Measurements from ENCODE around the gene WRAP53.

DNA sequence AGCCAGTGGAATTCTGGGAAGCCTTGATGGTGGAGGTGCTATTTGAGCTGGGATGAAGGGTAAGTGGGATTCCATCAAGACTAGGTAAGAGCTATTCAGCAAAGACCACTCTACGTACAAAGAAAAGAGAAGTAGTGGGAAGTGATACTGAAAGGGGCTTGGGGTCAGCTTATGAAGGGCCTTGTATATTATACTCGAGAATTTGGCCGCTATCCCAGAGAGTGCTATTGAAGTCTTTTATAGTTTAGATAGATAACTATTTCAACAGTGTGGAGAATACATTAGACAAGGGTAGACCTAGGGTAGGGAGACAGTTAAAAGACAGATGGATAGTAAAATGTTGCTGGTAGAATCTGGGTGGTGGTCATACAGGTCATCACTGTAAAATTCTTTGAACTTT lies 39.6 kb downstream of the WRAP53 start:
- TF ChIP-seq, protein P1, sequence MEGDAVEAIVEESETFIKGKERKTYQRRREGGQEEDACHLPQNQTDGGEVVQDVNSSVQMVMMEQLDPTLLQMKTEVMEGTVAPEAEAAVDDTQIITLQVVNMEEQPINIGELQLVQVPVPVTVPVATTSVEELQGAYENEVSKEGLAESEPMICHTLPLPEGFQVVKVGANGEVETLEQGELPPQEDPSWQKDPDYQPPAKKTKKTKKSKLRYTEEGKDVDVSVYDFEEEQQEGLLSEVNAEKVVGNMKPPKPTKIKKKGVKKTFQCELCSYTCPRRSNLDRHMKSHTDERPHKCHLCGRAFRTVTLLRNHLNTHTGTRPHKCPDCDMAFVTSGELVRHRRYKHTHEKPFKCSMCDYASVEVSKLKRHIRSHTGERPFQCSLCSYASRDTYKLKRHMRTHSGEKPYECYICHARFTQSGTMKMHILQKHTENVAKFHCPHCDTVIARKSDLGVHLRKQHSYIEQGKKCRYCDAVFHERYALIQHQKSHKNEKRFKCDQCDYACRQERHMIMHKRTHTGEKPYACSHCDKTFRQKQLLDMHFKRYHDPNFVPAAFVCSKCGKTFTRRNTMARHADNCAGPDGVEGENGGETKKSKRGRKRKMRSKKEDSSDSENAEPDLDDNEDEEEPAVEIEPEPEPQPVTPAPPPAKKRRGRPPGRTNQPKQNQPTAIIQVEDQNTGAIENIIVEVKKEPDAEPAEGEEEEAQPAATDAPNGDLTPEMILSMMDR (IDR thresholded peaks at IDR 0.05; ENCODE audit: low read length), result no peak
- TF ChIP-seq EZH2phosphoT487 (IDR thresholded peaks at IDR 0.05; ENCODE audit: low read length) (no peak), EZH2 (optimal IDR thresholded peaks at IDR 0.05; ENCODE audit: low read depth, low read length) (no peak)

All from MM.1S (cell line).